HG02798 (cell line): ENCODE data around the gene BANF2.

Source experiments
- ATAC-seq: cut with Tn5 transposase; IDR thresholded peaks from one replicate; pipeline ENCODE4 v1.9.1; 2021; ENCODE audit warnings: mild to moderate bottlenecking; ENCODE audit not compliant: unreplicated experiment, poor library complexity

BANF2 gene

DNA sequence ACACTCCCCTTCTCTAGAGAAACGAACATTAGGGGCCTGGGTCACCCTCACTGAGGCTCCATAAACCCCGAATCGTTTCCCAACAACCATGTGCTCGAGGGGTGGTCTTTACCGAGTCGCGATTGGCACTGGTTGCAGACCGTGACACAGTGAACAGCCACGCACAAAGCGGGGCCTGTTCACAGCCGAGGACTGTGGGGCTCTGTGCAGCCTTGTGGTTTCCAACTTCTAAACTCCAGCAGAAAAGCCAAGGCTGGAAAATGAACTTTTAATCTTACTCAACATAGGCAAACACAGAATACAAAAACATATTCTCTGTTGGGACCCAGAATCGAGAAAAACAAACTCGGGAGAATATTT is 36.7 kb upstream of the BANF2 start:
- no peak for ATAC-seq

DNA sequence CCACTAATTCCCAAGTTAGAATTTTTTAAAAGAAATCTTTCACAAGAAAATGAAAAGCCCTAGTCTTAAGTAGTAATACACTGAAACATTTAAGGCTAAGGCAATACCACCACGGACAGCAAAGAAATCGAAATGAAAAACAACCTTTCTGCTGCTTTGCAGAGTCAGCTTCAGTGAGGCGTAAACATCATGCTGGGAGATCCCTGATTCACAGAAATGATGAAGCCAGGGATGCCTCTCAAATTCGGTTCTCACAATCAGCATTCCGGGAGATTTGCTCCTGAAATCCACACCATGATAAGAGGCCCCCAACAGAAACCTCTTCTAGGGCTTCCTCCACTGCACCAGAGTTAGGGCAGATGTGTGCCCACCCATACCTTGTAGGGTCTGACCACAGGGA is 36.3 kb upstream of the BANF2 start:
- ATAC-seq, result no peak

DNA sequence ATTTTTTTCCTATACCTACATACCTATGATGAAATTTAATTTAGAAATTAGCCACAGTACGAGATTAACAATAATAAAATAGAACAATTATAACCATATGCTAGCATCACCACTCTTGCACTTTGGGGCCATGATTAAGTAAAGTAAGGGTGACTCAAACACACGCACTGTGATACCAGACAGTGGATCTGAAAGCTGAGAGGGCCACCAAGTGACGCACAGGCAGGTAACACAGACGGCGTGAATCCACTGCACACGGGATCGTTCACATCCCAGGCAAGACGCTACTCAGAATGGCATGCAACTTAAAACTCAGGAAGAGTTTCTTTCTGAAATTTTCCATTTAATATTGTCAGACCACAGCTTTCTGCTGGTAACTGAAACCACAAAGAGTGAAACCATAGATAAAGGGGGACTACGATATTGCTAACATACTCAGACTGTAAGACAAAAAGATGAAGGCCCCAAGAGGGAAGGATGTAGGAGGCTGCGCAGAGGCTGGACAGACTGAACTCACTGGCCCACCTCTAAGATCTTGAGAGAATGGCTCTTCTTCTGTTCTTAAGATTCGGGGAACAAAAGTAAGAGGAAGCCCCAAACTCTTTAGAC is 35.6 kb upstream of the BANF2 start:
- ATAC-seq, result no peak

DNA sequence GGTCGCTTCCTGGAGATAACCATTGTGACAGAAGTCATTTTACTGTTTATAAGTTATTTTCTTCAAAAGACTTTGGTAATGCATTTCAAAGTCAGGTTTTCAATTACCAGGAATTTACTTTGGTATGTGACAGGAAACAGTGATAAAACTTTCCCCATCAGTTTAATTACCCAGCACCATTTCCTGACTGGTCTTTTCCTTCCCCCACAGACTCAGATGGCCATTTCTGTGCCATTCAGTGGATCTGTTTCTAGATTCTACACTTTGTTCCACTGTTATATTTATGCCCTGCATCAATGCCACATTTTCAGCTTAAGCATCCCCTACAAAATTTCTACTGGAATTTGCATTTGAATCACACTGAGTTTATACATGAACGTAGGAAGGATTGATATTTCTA is 34.0 kb upstream of the BANF2 start:
- ATAC-seq, result no peak

DNA sequence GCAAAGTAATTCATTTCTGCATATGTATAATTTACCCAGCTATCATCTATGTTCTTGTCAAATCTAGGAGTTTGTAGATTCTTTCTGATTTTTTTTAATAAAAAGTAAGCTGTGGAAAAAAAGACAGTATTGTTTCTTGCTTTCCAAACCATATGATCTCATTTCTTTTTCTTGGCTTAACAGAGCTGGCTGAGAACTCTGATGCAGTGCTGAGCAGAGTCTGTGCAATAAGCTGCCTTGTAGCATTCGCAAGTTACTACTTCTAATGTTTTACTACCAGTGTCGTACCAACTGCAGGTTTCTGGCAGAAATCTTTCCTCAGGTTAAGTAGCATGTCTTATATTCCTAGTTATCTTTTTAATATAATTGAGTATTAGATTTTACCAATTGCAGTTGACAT is 33.3 kb upstream of the BANF2 start:
- no peak for ATAC-seq

DNA sequence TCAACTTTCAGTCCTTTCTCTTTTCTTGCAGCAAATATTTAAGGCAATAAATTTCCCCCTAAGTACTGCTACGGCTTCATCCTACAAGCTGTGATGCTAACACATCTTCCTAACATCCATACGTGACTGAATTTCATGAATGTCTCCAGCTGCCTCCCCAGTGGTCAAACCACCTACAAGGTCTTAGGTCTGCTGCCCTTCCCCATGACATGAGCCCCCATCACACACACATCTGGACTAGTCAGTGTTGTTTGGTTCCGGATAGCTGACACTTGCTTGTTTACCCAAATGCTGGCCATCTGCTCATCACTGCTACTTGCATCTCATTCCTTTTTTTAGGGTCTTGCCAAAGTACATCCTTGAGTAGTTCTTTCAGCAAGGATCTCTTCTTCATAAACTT is 32.3 kb upstream of the BANF2 start:
- ATAC-seq, result no peak

DNA sequence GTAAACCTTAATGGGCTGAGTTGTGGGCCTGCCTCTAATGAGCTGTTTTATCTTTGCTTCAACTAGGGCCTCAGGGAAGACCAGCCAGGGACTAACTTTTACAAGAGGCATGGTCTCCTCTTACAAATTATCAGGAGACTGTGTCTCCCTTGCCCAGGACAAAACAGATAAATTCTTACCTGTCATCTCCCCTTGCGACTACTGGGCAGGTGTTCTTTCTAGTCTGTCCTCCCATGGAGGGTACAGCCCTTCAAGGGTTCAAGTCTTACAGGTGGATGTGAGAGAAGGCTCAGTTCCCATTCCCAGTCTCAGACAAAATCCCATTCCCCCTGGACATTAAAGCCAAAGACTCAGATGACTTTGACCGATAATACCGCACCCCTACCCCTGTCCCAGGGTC is 31.3 kb upstream of the BANF2 start:
- ATAC-seq, result no peak

DNA sequence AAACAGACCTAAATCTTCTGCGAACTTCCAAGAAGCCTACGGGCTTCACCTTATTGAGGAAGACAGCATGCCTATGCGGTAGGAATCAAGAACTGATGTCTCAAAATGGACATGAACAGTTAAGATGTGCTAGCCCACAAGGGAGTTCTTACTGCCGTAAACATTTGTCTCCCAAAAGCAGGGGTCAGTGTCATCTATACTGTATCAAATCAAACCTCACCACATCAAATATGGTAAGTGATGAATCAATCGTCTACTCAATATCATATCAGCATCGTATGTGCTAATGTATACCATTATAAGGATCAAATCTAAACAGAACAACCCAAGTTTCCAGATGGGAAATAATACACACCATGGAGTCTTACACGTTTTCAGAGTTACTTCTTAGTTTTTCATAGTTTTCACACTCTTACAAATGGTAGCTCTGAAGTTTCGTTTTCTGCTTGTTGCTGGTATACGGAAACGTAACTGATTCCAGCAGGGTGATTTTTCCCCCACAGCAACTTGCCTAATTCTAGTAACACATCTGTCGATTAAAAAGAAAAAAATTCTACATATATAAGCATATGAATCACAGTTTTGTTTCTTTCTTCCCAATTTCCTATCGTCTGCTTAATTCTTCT is 30.3 kb upstream of the BANF2 start:
- no peak for ATAC-seq

DNA sequence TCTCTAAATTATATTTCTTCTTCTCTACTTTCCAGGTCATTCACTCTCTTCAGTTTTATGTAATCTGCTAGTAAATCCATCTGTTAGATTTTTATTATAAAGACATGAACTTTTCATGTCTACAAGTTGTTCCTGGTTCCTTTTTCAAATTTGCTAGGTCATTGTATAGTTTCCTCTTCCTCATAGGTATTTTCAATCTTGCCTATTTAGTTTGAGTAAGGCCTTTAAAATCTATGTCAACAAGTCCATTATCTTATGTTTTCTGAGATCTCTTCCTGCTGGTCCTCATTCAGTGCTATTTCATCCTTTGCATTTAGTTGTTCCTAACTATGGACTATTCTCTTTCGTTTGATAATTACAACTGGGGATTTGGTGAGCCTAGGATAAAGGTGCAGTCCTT is 28.8 kb upstream of the BANF2 start:
- ATAC-seq, result no peak

DNA sequence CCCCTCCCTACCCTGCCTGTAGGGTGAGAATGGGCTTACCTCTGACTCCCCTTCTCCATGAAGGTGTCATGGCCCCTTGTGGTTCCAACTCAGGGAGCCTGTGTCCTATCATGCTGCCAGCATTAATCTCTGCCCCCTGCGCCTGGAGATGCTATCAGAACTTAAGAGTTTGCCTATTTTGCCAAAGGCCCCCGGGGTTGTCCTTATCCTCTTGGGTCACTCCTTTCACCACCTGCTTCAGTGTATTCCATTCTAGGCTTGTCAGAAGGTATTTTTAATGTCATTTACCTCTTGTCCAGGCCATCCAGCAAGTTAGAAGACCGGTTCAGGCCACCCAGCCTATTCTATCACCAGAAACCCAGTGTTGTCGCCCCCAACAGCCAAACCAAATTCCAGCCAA is 28.2 kb upstream of the BANF2 start:
- ATAC-seq, result no peak

DNA sequence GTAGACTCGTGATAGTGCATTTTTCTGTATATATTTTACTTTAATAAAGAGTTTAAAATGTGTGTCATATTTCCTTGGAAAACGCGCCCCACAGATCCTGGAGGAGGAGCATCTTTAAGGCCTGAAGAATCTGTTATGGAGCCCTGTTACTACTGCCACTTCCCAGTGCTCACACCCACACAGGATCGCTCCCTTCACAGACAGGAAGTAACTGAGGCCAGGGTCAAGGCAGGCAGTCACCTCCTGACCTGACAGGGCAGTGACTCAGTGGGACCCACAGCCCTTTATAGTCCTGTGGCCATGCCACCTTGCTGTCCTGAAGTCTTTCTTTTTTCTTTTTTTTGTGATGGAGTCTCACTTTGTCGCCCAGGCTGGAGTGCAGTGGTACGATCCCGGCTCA is 26.7 kb upstream of the BANF2 start:
- no peak for ATAC-seq

DNA sequence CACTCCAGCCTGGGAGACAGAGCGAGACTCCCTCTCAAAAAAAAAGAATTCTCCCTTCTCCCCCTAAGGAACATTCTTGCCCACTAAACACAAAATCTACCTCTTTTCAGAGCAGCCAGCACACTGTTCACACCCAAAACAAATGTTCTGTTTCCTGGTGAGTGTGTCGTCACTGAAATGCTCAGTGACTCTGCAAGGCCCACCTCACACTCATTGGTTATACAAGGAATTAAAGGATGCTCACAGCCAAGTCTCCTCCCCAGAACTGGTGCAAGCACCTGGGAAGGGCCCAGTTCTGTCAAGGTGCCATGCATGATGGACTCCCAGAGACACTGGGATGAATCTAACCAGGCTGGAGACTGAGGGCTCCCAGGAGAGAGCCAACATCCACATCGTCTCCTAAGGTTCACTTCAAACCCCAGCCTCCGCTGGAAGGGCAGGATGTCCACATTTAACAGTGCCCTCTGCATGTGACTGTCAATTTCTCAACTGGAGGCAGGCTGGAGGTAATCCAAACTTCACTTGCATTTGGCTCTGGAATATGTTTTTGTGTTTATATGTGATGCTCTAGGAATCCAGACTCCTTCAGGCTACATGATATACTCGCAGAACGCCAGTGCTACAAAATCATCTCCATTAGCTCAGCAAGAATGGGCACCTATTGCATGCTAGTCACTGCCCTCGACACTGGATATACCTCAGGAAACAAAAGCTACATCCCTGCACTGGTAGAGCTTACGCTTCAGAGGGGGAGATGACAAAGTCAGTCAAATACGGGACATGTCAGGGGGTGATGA is 24.8 kb upstream of the BANF2 start:
- no peak for ATAC-seq

DNA sequence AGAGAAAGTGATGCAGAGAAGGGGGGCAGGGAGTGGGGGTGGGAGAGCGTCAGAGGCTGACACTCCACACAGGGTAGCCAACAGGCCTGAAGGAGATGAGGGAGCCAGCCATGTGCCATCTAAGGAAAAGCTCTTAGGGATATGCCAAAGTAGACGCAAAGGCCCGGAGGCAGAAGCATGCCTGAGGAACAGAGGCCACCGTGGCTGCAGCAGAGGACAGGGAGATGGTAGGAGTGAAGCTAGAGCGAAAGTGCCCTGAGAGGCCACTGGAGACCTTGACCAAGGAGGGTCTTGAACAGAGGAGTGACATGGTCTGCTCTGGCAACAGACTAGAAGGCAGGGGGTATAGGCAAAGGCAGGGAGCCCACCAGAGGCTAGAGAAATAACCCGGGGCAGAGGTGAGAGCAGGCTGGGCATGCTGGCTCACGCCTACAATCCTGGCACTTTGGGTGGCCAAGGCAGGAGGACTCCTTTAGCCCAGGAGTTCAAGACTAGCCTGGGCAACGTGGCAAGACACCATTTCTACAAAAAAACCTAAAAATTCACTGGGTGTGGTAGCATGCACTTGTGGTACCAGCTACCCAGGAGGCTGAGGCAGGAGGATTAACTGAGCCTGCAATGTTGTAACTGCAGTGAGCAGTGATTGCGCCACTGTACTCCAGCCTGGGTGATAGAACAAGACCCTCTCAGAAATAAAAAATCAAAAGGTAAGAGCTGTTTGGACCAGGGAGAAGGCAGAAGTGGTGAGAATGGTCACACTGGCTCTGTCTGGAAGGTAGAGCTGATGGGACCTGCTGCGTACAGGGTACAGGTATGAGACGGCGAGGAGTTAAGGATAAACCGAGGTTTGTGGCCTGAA is 24.0 kb upstream of the BANF2 start:
- no peak for ATAC-seq

DNA sequence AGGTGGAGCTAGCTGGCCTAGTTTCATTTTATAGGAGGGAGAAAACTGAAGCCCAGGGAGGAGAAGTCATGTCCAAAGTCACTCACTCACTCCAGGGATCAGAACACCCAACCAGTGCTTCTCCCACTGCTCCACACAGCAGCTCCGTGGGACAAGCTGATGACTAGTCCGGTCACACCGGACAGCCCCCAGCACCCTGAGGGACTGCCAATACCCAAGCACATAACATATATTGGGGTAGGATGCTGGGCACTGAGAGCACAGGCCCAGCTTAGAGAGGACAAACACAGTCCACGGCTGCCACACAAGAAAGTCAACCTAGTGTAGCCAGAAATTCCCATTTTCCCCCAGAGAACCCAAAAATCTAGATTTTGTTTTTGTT is 23.4 kb upstream of the BANF2 start:
- ATAC-seq, result no peak

DNA sequence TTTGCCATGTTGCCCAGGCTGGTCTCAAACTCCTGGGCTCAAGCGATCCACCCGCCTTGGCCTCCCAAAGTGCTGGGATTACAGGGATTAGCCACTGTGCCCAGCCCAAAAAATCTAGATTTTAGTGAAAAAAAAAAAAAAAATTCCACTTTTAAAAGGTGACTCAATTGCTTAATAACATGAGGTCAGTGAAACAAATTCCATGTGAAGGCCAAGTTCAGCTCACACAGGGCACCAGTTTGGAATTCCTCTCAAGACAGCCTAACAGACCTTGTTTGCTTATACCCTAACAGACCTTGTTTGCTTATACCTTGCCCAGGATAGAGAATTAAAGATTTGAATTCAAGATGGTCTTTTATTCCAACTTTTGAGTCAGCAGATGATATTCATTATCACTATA is 22.8 kb upstream of the BANF2 start:
- ATAC-seq, result no peak

DNA sequence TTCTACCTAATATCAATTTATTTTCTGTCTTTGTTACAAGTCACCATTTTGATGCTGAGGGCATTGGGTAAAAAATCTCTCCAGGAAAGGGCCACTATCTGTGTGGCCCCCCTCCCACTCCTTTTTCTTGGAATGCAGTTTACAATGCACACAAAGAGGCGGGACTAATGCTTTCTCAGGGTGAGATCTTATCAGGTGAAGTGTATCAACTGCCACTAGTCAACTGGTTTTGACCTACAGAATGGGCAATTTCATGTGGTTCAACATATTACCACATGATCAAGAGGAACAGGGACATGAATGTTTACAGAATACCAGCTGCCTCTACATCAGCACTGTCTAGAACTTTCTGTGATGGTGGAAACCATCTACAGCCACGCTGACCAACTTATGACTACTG is 21.5 kb upstream of the BANF2 start:
- no peak for ATAC-seq

DNA sequence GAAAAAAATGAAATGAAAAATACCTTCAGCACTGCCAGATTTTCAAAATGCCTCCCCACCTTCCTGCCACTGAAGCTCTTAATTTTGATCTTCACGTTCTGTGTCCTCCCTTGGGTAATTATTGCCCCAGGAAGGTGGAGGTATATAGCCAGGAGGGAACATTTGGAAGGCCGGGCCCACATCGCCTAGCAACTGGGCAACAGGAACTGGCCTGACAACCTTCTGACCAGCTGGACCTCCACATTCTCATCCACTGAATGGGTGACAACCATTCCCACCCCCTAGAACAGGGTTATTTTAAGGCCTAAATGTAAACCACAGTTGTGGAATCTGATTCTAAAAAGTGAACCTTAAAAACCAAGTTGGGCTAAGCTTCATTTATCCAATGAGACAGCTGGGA is 20.9 kb upstream of the BANF2 start:
- no peak for ATAC-seq

DNA sequence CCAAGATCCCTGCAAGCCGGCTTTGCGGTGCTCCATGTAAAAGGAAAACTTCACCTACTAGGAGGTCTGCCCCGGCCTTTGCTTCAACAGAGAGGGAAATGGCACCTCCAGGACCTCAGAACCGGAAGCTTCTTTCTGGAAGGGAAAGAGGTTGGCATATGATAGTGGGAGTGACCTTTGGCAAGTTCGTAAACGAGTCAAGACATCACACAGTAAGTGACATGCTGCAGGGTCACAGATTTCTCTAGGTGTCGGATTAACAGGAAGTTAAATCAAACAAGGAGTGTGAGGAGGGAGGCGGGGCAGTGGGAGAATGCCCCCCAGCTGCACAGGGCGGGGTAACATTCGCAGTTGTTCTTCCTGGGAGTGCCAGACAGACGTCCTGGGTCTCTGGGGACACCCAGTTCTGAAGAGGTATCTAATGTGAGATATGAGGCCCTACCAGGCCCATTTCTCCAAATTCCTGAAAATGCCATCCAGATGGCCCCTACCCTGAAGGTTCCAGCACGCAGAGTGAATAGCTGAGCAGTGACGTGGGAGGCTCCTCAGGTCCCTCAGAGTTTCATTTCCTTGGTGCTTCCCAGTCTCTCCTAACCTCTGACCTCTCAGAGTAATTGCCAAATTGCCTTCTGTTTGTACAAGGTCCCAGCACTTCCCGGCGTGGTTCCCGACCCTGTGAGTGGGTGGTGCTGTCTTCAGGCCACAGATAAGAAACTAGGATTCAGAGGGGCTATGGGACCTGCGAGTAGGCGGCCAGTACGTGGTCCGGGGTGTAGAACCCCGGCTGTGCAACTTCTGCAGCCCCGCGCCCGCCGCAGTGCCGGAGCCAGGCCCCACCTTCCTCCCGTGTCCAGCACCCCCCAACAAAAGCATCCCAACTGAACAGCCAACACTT is 19.6 kb upstream of the BANF2 start:
- no peak for ATAC-seq

DNA sequence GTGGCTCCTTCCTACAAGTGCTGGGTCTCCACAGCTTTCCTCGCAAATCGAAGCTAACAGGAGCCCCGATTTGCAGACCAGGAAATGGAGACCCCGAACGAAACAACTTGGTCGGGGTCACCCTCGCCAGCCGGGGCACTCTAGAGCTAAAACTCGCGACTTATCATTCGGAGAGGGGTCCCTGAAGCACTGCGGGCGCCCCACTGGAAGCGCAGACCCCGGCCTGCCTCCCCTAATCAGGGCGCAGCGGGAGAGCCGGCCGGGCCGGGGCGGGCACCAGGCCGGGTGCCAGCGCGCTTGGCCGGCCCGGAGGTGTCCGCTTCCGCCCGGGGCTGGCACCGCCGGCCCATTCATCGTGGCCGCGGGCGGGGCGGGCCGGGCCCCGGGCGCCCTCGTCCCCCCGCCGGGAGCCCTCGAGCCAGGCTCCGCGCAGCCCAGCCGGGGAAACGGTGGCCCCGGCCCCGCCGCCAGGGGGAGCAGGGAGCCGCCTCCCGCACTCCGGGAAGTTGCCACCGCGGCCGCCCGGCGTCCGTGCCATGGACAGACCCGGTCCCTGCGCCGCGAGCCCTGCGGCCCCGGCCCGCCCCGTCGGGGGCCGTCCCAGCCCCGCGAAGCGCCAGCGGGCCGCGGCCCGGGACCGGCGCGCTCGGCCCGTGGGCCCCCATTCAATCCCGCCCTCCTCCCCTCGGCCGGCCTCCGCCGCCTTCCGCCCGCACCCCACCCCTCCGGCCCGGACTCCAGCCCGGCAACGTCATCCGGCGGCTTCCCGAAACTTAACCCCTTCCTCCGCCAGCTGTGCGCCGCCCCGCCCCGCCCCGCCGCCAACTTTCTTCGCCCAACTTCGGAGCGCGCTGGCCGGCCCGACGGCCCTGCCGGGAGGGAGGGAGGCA is 18.7 kb upstream of the BANF2 start:
- ATAC-seq, result peak; percentile 44
